D721Med (cell line): Measurements from ENCODE around the gene BCL2L12.
A peak's percentile ranks its signal among the peaks of the same experiment; 100 is the strongest.

Source experiments
- DNase-seq: peaks from one replicate; pipeline ENCODE4 v3.0.0; 2011; ENCODE audit warnings: low spot score; ENCODE audit not compliant: insufficient read length
- FAIRE-seq: peaks from 2 replicates; lab custom pipeline; 2011; peaks lifted over from hg19 to GRCh38; lab: Jason Lieb, UNC
- TF ChIP-seq, protein P1 (sequence below): IDR thresholded peaks from 2 replicates; pipeline ENCODE4 v1.5.1; 2012; ENCODE audit warnings: mild to moderate bottlenecking, control low read depth; ENCODE audit not compliant: insufficient read depth; ENCODE audit errors: missing control alignments

Gene BCL2L12

DNA sequence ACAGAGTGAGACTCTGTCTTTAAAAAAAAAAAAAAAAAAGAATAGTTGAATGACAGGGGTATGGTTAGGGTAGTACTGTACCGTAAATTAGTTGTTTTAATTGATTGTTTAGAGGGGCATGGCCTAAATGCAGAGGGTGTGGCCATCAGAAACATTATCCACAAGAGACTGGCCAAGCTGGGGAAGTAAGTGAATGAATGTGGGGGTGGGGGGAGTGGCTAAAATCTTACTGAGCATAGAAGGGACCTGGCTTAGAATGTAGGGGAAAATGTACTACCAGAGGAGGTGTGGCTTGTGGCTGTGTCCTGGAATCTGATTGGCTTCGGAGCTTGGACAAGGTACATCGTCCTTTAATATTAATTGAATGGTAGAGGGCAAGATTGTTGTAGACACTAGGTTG lies 3.8 kb downstream of the BCL2L12 start:
- FAIRE-seq (no peak), DNase-seq (no peak)
- TF ChIP-seq, protein P1, sequence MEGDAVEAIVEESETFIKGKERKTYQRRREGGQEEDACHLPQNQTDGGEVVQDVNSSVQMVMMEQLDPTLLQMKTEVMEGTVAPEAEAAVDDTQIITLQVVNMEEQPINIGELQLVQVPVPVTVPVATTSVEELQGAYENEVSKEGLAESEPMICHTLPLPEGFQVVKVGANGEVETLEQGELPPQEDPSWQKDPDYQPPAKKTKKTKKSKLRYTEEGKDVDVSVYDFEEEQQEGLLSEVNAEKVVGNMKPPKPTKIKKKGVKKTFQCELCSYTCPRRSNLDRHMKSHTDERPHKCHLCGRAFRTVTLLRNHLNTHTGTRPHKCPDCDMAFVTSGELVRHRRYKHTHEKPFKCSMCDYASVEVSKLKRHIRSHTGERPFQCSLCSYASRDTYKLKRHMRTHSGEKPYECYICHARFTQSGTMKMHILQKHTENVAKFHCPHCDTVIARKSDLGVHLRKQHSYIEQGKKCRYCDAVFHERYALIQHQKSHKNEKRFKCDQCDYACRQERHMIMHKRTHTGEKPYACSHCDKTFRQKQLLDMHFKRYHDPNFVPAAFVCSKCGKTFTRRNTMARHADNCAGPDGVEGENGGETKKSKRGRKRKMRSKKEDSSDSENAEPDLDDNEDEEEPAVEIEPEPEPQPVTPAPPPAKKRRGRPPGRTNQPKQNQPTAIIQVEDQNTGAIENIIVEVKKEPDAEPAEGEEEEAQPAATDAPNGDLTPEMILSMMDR, result no peak

DNA sequence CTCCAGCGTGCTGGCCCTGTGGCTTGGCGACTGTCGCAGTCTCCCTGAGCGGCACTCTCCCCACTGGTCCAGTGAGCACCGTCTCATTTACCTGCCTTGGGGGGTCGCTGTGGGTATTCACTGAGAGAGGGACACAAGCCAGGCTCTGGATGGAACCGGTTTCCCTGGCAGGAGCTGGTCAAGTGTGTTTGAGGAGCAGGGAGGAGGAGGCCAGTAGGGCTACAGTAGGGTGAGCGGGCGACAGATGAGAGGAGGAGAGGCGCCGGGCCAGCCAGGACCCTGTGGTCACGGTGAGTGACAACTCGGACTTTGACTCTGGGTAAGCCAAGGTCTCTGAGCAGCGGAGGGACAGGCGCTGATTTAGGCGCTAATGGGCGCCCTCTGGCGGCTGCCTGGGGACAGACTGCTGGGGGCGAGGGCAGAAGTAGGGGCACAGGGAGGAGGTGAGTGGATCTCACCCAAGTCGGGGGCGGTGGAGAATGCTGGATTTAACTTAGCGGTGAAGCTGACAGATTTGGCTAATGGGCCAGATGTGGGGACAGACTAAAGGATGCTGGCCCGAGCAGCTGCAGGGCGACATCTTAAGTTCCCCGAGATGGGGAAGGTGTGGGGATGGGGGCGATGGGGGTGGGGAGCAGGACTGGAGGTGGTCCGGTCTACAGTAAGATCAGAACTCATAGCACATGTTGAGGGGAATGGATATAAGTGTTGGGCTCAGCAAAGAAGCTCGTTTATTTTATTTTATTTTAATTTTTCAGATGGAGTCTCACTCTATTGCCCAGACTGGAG lies 6.6 kb downstream of the BCL2L12 start:
- DNase-seq (peak; percentile 94), FAIRE-seq (no peak)
- TF ChIP-seq, protein P1, result peak; percentile 81

DNA sequence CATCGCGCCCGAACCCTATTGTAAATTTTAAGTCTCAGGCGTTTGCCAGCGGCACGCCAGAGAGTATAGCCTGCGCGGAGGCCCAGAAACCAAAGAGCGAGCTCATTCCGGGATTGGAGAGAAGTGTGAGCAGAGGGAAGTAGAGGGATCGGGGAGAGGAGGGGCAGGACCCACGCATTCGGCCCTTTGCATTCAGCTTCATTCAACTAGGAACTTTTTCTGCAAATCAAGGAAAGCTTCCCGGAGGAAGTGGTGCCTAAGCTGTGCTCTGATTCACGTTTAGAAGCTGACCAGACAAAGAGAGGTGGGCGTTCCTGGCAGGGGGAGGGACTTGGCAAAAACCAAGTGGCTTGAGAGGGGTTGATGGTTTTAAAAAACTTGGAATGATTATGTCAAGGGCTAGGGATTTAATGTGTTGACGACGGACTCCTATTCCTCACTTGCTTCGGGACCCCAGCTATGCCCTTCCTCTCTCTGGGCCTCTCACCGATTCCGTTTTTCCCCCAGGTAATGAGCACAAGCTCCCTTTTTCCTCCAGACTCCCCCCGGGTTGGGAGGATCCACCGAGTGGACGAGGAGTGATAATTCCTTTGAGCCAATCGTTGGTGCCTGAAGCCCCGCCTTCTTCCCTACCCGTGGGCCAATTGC lies 10.5 kb downstream of the BCL2L12 start:
- TF ChIP-seq, protein P1, result no peak
- DNase-seq (no peak), FAIRE-seq (peak; percentile 86)

DNA sequence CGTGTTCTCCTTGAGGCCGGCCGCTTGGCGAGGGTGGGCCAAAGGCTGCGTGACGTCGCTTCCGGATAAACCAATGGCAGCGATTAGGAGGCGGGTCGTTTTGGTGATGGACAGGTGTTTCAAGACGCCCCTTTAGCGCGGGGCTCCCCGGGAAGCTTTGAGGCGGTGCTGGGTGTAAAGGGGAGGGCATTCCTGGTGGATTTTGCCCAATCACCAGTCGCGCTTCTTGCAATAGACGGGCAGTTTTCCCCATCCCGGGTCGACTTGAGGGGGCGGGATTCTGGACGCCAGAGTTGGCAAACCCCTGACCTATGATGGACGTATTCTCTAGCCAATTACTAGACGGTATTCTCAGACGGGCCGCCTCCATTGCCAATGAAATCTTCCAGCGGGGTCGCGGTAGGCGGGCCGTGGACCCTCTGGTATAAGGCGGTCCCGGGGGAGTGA lies 11.1 kb downstream of the BCL2L12 start:
- TF ChIP-seq, protein P1, result no peak
- peak; percentile 91 for DNase-seq
- no peak for FAIRE-seq

DNA sequence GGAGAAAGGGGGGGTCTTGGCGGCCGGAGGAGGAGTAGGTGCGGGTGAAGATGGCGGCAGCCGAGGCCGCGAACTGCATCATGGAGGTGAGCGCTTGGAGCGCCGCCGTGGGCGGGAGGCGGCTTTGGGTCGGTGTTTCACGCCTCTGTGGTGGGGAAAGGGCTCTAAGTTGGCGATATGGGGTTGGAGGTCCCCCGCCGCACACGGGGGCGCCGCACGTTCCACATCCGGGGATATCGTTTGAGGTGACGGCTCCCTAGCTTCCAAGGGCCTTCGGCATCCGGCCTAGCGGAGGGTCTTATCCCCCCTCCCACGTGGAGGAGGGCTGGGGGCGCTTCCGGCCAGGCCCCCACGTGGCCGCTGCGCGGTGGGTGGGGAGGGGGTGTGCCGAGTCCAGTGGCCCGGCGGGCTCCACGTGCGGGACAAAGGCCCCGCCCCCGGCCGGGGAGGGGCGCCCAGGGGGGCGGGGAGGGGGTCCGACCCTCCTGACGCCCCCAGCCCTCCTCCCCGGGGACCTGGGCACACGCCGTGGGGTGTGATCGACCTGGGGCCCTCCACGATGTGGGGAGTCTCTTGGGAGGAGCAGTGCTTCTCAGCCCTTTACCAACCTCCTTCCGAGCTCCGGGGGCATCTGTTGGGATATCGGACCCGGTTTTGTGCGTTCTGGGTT lies 11.6 kb downstream of the BCL2L12 start, which contains the start of gene PRMT1:
PRMT1 (plus strand) TSS at position 41 of the 670 bp plus-strand sequence; CDS start at position 51, 10 bp downstream.
- TF ChIP-seq, protein P1, result no peak
- FAIRE-seq (no peak), DNase-seq (no peak)

DNA sequence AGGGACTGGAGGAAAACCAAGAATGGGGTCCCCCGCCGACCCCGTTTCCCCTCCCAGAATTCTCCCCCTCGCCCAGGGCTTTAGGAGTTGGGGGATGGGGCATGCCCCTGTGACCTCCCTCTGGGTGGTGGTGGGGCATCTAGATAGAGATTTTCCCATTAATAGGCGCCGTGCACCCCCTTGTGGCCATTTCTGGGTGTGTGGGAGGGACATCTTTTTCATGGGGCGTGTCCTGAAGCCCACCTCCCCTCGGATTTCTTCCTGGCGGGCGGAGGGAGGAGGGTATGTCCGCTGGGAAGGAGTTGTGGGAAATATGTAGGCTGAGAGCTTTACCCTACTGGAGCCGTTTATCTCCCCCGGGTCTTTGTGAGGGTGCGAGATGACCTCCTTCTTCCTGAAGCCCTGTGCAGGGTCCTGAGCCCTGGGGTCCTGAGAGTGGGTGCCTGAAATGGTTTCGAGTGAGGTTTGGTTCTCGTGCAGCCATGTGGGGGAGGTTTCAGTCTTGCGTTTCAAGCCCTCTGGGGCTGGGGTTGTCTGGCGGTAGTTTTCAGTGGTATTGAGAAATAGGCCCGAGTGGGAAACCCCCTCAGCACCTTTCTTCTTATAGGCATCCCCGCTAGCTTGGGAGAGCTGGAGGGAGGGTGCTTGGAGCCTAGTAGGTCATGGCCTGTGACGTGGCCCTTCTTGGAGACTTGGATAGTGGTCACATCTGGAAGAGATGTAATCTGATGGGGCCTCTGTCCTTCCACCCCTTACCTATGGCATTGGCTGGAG lies 12.4 kb downstream of the BCL2L12 start:
- no peak for FAIRE-seq
- DNase-seq, result no peak
- TF ChIP-seq, protein P1, result peak; percentile 65
